Activated CD4-positive, alpha-beta memory T cell treated with anti-CD3 and anti-CD28 coated beads, Interleukin-2, amount 10 ng/mL, durations not matched to agents 7 days and 5 days (primary cell): Measurements from ENCODE around the gene LTBP2. TPM values are rescaled to one million over a fixed set of nuclear protein-coding genes. Genes with fewer than 3 reads are reported as not detected.

ENCODE experiments used
- CTCF ChIA-PET: fragments of 350-600 bp; sonication (Branson Sonifier 250); formaldehyde crosslinking; loops from one replicate; lab custom pipeline; 2021; ENCODE audit warnings: antibody characterized with exemption, inconsistent platforms; lab: Charles Lee
- POLR2A ChIA-PET: fragments of 350-600 bp; sonication (Branson Sonifier 250); formaldehyde crosslinking; loops from one replicate; lab custom pipeline; 2021; ENCODE audit warnings: antibody characterized with exemption; lab: Charles Lee
- DNase-seq: peaks from one replicate; pipeline ENCODE4 v3.0.0-alpha.2; 2020
- H3K27ac Mint-ChIP-seq: one replicate; pipeline ENCODE4 v1.8.0; 2021; ENCODE audit warnings: mild to moderate bottlenecking, mixed read lengths
- H3K27me3 Mint-ChIP-seq: one replicate; pipeline ENCODE4 v1.8.0; 2021; ENCODE audit warnings: mixed read lengths
- H3K36me3 Mint-ChIP-seq: one replicate; pipeline ENCODE4 v1.8.0; 2021; ENCODE audit warnings: low read depth, mixed read lengths
- H3K4me1 Mint-ChIP-seq: one replicate; pipeline ENCODE4 v1.8.0; 2021; ENCODE audit warnings: mixed read lengths
- H3K4me3 Mint-ChIP-seq: one replicate; pipeline ENCODE4 v1.8.0; 2021; ENCODE audit warnings: mild to moderate bottlenecking, mixed read lengths
- H3K9me3 Mint-ChIP-seq: one replicate; pipeline ENCODE4 v1.8.0; 2021; ENCODE audit warnings: mixed read lengths
- total RNA-seq, 2 experiments: library from RNA; stranded (reverse); gene quantifications; one replicate each; pipeline ENCODE4 v1.2.3, GENCODE V29; 2021

The LTBP2 gene
- total RNA-seq = under 1 TPM; 0.28 to 0.40 TPM

- ChIA-PET CTCF (interaction anchor here (0.8 to 2.5 kb wide), 21 partner anchors 8 to 453 kb away, joined by 3 to 16 read pairs (median 4); partner anchors contain the start of genes ACYP1, AREL1, FCF1 and YLPM1), POLR2A (interaction anchor here (0.8 to 1.5 kb wide), 6 partner anchors 12 to 271 kb away, joined by 3 to 5 read pairs (median 4); partner anchors contain the start of gene YLPM1)
- Mint-ChIP-seq H3K4me1 (peaks cover 29% of the 10 kb centered on the region), H3K4me3 (peak within 1 kb of the TSS; percentile 63), H3K27me3 (peaks cover 57% of the 10 kb centered on the region), H3K27ac (no peak within 1 kb of the TSS), H3K36me3 (no peaks in the 10 kb centered on the region), H3K9me3 (no peaks in the 10 kb centered on the region)
- DNase-seq = no peak
Measured at GRCh38 chr14:74611650-74612349, at the start of gene LTBP2. TSS of gene LTBP2 (minus strand) at chr14:74612237. CDS start at chr14:74611944, 293 bp downstream.

GRCh38 chr14:74660863-74661262 is 48.8 kb upstream of the LTBP2 start:
- Mint-ChIP-seq H3K4me3 (no peak overlapping the region), H3K4me1 (no peaks in the 10 kb centered on the region), H3K27me3 (no peaks in the 10 kb centered on the region), H3K36me3 (peaks cover 31% of the 10 kb centered on the region), H3K9me3 (no peaks in the 10 kb centered on the region), H3K27ac (no peak overlapping the region)
- POLR2A ChIA-PET = no interaction called here
- DNase-seq = no peak
- CTCF ChIA-PET = no interaction called here

DNA sequence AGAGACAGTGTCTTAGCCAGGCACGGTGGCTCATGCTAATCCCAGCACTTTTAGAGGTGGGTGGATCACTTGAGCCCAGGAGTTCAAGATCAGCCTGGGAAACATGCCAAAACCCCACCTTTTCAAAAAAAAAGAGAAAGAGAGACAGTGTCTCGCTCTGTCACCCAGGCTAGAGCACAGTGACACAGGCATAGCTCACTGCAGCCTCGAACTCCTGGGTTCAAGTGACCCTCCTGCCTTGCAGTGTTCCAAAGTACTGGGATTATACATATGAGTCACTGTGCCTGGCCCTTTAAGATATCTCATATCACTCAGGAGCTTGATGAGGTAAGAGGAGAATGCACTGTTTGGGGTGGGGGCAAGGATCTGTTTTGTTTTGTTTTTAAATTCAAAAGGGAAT is 48.1 kb upstream of the LTBP2 start:
- H3K36me3 Mint-ChIP-seq = peaks cover 27% of the 10 kb centered on the region
- H3K27ac Mint-ChIP-seq = no peak overlapping the region
- H3K4me1 Mint-ChIP-seq = no peaks in the 10 kb centered on the region
- H3K9me3 Mint-ChIP-seq = no peaks in the 10 kb centered on the region
- ChIA-PET POLR2A (interaction anchor here (0.6 kb wide), 1 partner anchor 42 kb away, joined by 3 read pairs; no protein-coding TSS in a partner anchor), CTCF (no interaction called here)
- H3K27me3 Mint-ChIP-seq = no peaks in the 10 kb centered on the region
- H3K4me3 Mint-ChIP-seq = no peak overlapping the region
- DNase-seq = no peak

DNA sequence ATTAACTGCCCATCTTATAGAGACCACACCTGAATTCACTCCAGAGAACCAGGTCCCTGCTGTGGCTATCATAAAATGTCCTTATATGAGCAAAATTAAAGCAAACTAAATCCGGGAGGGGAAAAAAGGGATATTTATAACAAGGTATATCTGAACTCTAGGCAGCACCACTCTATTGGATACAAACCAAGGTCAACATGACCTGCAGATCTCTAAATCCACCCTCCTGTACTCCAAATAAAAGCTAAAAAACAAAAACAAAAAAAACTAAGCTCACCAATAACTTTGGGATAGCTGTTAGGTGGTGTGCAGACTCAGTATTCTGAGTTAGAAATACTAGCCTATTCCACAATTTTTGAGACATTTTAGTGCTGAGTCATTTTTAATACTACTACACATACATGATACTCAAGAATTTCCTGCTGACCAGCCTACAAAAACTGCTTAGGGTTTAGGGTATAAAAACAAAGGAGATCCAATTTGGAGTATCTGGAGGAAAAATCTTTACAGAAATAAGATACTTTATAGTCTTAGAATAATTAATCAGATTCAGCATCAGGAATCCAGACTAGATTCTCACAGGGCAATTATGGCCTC is 46.6 kb upstream of the LTBP2 start:
- ChIA-PET CTCF (interaction anchor here (0.6 kb wide), 1 partner anchor 50 kb away, joined by 3 read pairs; no protein-coding TSS in a partner anchor), POLR2A (interaction anchor here (0.9 kb wide), 1 partner anchor 9 kb away, joined by 3 read pairs; no protein-coding TSS in a partner anchor)
- no peaks in the 10 kb centered on the region for H3K9me3 Mint-ChIP-seq
- no peak for DNase-seq
- peaks cover 18% of the 10 kb centered on the region for H3K36me3 Mint-ChIP-seq
- no peak overlapping the region for H3K27ac Mint-ChIP-seq
- no peaks in the 10 kb centered on the region for H3K4me1 Mint-ChIP-seq
- H3K4me3 Mint-ChIP-seq = no peak overlapping the region
- no peaks in the 10 kb centered on the region for H3K27me3 Mint-ChIP-seq

GRCh38 chr14:74656964-74657363 is 44.9 kb upstream of the LTBP2 start:
- no peaks in the 10 kb centered on the region for H3K27me3 Mint-ChIP-seq
- ChIA-PET CTCF (interaction anchor here (0.9 to 1.7 kb wide), 2 partner anchors 9 to 48 kb away, joined by 3 to 4 read pairs; no protein-coding TSS in a partner anchor), POLR2A (no interaction called here)
- no peaks in the 10 kb centered on the region for H3K9me3 Mint-ChIP-seq
- H3K4me1 Mint-ChIP-seq = no peaks in the 10 kb centered on the region
- no peak overlapping the region for H3K27ac Mint-ChIP-seq
- peaks cover 7% of the 10 kb centered on the region for H3K36me3 Mint-ChIP-seq
- no peak for DNase-seq
- no peak overlapping the region for H3K4me3 Mint-ChIP-seq

DNA sequence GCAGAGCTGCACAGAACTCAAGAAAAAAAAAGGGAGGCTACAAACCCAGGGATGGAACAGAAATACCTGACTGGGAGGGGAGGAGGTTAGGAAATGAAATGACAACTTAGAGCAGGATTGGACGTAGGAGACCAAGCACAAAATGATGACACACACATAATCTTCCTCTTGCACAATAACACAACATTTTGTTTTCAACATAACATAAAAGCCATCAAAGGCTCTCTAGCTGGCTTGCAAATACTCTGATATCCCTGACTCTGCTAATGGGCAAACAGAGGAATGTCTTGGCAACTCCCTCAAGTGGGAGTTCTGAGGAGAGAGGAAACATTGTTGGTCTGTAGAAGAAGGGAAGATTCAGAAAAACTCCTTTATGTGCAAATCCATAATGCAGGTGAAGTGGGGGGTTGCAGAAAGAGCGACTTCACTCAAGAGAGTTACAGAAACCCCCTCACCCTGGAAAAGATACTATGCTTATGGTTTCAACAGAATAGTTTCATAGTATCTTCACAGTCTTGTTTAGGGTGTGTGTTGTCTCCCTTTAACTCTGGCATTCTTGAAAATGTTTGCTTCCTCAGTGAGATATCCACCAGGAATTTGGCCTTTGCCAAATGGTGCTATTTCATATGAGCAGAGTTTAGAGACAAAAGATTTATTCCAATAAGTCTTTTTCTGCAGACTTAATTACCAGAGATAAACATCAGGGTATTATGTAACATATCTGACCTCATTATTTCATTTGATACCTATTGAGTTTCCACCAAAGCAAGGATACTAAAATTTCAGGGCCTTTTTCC is 43.8 kb upstream of the LTBP2 start:
- H3K9me3 Mint-ChIP-seq = no peaks in the 10 kb centered on the region
- no peak for DNase-seq
- H3K27ac Mint-ChIP-seq = no peak overlapping the region
- H3K4me3 Mint-ChIP-seq = no peak overlapping the region
- no peaks in the 10 kb centered on the region for H3K27me3 Mint-ChIP-seq
- CTCF ChIA-PET = interaction anchor here (1.7 kb wide), 1 partner anchor 47 kb away, joined by 4 read pairs; no protein-coding TSS in a partner anchor
- H3K4me1 Mint-ChIP-seq = peaks cover 9% of the 10 kb centered on the region
- peaks cover 7% of the 10 kb centered on the region for H3K36me3 Mint-ChIP-seq
- POLR2A ChIA-PET = interaction anchor here (1.0 kb wide), 1 partner anchor 37 kb away, joined by 3 read pairs; no protein-coding TSS in a partner anchor

DNA sequence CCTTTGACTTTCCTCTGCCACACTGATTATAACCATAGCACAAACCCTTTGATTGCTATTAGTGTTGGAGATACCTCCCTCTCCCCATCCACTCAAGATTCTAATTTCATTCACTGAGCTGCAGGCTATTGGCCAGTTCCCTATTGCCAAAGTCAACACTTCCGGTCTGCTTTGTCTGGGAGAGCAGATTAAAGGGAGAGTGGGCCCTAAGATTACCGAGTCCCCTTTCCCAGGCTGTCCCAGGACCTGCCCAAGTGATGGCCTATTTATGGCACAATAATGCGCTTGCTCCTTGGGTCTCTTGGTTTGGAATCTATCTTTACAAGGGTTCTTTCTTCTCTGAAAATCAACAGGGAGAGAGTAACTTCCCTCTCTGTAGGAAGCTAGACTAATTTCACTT is 42.9 kb upstream of the LTBP2 start:
- POLR2A ChIA-PET = no interaction called here
- H3K4me3 Mint-ChIP-seq = no peak overlapping the region

DNA sequence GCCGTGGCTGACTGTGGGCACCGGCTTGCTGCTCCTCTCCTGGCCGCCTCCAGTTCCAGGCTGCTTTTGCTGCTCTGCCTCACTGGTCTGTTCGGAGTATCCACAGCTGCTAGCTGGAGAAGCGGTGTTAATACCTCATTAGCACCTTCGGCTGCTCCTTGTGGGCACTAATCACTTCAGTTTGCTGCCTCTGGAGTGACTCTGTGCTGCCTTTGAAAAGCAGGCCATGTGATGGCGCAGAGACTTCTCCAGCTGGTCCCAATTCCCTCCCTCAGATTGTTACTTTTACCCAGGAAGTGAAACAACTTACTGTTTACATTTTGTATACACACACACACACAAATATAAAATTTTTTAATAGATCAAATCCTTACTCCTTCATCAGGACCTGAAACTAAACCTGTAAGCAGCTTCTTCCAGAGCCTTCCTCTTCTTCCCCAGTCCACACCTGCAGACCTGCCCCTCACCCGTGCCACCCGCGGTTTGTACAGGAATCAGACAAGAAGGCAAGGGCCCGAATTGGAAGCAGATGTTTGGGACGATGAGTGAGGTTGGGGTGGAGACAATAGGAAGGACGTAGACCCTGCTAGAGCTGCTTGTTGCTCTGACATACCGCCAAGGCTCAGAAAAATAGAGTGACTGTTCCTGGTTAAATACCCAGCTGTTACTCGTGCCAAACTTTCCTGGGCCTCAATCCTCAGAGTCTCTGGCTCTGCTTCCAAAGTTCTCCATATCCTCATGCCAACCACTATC is 41.5 kb upstream of the LTBP2 start:
- no peak overlapping the region for H3K27ac Mint-ChIP-seq
- H3K4me1 Mint-ChIP-seq = peaks cover 10% of the 10 kb centered on the region
- peaks cover 7% of the 10 kb centered on the region for H3K36me3 Mint-ChIP-seq
- DNase-seq = no peak
- no peaks in the 10 kb centered on the region for H3K9me3 Mint-ChIP-seq
- ChIA-PET POLR2A (interaction anchor here (1.1 to 1.3 kb wide), 3 partner anchors 10 to 42 kb away, joined by 3 to 5 read pairs (median 4); partner anchors contain the start of gene LTBP2), CTCF (interaction anchor here (1.2 kb wide), 1 partner anchor 42 kb away, joined by 3 read pairs; the partner anchor contains the start of gene LTBP2)
- H3K27me3 Mint-ChIP-seq = no peaks in the 10 kb centered on the region
- H3K4me3 Mint-ChIP-seq = no peak overlapping the region

More for the DNA sequence above, 42.9 kb upstream of the LTBP2 start:
- no peaks in the 10 kb centered on the region for H3K9me3 Mint-ChIP-seq
- no peak overlapping the region for H3K27ac Mint-ChIP-seq
- no peak for DNase-seq
- CTCF ChIA-PET = interaction anchor here (0.9 kb wide), 1 partner anchor 46 kb away, joined by 3 read pairs; no protein-coding TSS in a partner anchor
- H3K4me1 Mint-ChIP-seq = peaks cover 10% of the 10 kb centered on the region
- no peaks in the 10 kb centered on the region for H3K27me3 Mint-ChIP-seq
- H3K36me3 Mint-ChIP-seq = peaks cover 7% of the 10 kb centered on the region

GRCh38 chr14:74652541-74652940 is 40.5 kb upstream of the LTBP2 start:
- ChIA-PET POLR2A (interaction anchor here (1.2 to 2.2 kb wide), 2 partner anchors 15 to 34 kb away, joined by 4 to 6 read pairs; no protein-coding TSS in a partner anchor), CTCF (interaction anchor here (0.9 kb wide), 1 partner anchor 12 kb away, joined by 3 read pairs; no protein-coding TSS in a partner anchor)
- H3K27ac Mint-ChIP-seq = no peak overlapping the region

GRCh38 chr14:74650927-74651686 is 39.1 kb upstream of the LTBP2 start:
- CTCF ChIA-PET = no interaction called here

More at GRCh38 chr14:74652541-74652940, 40.5 kb upstream of the LTBP2 start:
- Mint-ChIP-seq H3K27me3 (no peaks in the 10 kb centered on the region), H3K4me3 (no peak overlapping the region), H3K4me1 (peaks cover 10% of the 10 kb centered on the region), H3K9me3 (no peaks in the 10 kb centered on the region), H3K36me3 (peaks cover 7% of the 10 kb centered on the region)
- no peak for DNase-seq

GRCh38 chr14:74649673-74650072 is 37.6 kb upstream of the LTBP2 start:
- H3K27me3 Mint-ChIP-seq = peaks cover 4% of the 10 kb centered on the region
- ChIA-PET POLR2A (interaction anchor here (1.2 to 2.8 kb wide), 2 partner anchors 10 to 32 kb away, joined by 3 to 12 read pairs; no protein-coding TSS in a partner anchor), CTCF (interaction anchor here (1.4 to 2.3 kb wide), 2 partner anchors 17 to 40 kb away, joined by 3 to 9 read pairs; no protein-coding TSS in a partner anchor)
- H3K36me3 Mint-ChIP-seq = no peaks in the 10 kb centered on the region
- no peak overlapping the region for H3K27ac Mint-ChIP-seq
- H3K4me3 Mint-ChIP-seq = no peak overlapping the region
- DNase-seq = no peak
- H3K9me3 Mint-ChIP-seq = no peaks in the 10 kb centered on the region
- H3K4me1 Mint-ChIP-seq = peaks cover 10% of the 10 kb centered on the region

More at GRCh38 chr14:74650927-74651686, 39.1 kb upstream of the LTBP2 start:
- POLR2A ChIA-PET = interaction anchor here (2.2 kb wide), 1 partner anchor 33 kb away, joined by 6 read pairs; no protein-coding TSS in a partner anchor
- Mint-ChIP-seq H3K9me3 (no peaks in the 10 kb centered on the region), H3K27ac (no peak overlapping the region), H3K4me1 (peaks cover 10% of the 10 kb centered on the region), H3K36me3 (peaks cover under 1% of the 10 kb centered on the region), H3K27me3 (peaks cover 3% of the 10 kb centered on the region), H3K4me3 (no peak overlapping the region)
- no peak for DNase-seq
